ENCODE measurements around the gene NFU1.

DNA sequence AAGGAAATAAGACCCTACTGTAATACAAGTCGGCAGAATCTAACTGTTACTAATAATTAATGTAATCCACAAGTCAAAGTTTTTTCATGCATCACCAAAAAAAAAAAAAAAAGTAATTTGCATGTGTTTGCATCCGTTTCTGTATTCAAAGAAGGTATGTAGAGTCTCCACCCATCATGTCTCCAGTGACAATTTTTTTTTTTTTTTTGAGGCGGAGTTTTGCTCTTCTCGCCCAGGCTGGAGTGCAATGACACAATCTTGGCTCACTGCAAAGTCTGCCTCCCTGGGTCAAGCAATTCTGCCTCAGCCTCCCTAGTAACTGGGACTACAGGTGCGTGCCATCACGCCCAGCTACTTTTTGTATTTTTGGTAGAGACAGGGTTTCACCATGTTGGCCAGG lies 24.2 kb upstream of the NFU1 start:
- TF ChIP-seq, protein P1, sequence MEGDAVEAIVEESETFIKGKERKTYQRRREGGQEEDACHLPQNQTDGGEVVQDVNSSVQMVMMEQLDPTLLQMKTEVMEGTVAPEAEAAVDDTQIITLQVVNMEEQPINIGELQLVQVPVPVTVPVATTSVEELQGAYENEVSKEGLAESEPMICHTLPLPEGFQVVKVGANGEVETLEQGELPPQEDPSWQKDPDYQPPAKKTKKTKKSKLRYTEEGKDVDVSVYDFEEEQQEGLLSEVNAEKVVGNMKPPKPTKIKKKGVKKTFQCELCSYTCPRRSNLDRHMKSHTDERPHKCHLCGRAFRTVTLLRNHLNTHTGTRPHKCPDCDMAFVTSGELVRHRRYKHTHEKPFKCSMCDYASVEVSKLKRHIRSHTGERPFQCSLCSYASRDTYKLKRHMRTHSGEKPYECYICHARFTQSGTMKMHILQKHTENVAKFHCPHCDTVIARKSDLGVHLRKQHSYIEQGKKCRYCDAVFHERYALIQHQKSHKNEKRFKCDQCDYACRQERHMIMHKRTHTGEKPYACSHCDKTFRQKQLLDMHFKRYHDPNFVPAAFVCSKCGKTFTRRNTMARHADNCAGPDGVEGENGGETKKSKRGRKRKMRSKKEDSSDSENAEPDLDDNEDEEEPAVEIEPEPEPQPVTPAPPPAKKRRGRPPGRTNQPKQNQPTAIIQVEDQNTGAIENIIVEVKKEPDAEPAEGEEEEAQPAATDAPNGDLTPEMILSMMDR (CRISPR knock-in tag; IDR thresholded peaks at IDR 0.05), result no peak
- TF ChIP-seq ZNF343 (CRISPR knock-in tag; IDR thresholded peaks at IDR 0.05) (no peak), SRSF9 (IDR thresholded peaks at IDR 0.05; ENCODE audit: borderline replicate concordance, insufficient read depth, low read depth, low read length, poor library complexity, severe bottlenecking) (no peak), ELF1 (CRISPR knock-in tag; IDR thresholded peaks at IDR 0.05) (no peak), GATA4 (IDR thresholded peaks at IDR 0.05; ENCODE audit: borderline replicate concordance, low read depth) (no peak), ZFP37 (CRISPR knock-in tag; IDR thresholded peaks at IDR 0.05; ENCODE audit: borderline replicate concordance) (no peak), MAZ (IDR thresholded peaks at IDR 0.05; ENCODE audit: borderline replicate concordance, low read depth, low read length) (no peak), MAZ (CRISPR knock-in tag; IDR thresholded peaks at IDR 0.05; ENCODE audit: low read depth) (no peak)
- TF ChIP-seq, protein P2, sequence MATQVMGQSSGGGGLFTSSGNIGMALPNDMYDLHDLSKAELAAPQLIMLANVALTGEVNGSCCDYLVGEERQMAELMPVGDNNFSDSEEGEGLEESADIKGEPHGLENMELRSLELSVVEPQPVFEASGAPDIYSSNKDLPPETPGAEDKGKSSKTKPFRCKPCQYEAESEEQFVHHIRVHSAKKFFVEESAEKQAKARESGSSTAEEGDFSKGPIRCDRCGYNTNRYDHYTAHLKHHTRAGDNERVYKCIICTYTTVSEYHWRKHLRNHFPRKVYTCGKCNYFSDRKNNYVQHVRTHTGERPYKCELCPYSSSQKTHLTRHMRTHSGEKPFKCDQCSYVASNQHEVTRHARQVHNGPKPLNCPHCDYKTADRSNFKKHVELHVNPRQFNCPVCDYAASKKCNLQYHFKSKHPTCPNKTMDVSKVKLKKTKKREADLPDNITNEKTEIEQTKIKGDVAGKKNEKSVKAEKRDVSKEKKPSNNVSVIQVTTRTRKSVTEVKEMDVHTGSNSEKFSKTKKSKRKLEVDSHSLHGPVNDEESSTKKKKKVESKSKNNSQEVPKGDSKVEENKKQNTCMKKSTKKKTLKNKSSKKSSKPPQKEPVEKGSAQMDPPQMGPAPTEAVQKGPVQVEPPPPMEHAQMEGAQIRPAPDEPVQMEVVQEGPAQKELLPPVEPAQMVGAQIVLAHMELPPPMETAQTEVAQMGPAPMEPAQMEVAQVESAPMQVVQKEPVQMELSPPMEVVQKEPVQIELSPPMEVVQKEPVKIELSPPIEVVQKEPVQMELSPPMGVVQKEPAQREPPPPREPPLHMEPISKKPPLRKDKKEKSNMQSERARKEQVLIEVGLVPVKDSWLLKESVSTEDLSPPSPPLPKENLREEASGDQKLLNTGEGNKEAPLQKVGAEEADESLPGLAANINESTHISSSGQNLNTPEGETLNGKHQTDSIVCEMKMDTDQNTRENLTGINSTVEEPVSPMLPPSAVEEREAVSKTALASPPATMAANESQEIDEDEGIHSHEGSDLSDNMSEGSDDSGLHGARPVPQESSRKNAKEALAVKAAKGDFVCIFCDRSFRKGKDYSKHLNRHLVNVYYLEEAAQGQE (IDR thresholded peaks at IDR 0.05; ENCODE audit: borderline replicate concordance in 1 of 2, low read depth in 1 of 2, low read length in 2 of 2), result no peak

All from HepG2 (cell line).